IPS DF 4.7 (cell line): ENCODE measurements around the gene PACSIN2.
"Not testable (repeated sequence)": the region's sequence is repeated elsewhere in the genome, so short reads cannot be mapped to it uniquely, and the experiment has no call there.

Experiments
- DNase-seq: peaks from one replicate; pipeline ENCODE4 v3.0.0-alpha.2; 2013; ENCODE audit warnings: low spot score; ENCODE audit errors: extremely low read depth

The PACSIN2 gene

DNA sequence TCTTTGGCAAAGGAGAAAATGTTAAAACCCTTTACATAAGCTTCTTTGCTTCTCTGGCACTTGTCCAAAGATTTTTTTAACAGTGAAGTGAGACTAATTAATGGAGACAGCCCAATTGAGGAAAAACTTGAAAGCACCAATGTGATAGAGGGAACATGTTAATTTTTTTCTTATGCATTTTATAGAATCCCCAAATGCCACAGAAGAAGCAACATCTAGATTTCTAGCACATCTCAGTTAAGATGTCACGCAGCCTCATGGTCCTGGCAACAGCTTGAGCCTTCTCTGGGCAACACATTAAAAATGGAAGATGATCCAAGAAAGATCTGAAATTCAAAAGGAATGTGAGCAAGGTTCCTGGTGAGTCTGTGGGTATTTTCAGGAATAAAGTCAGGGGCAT is 48.5 kb downstream of the PACSIN2 start:
- no peak for DNase-seq

DNA sequence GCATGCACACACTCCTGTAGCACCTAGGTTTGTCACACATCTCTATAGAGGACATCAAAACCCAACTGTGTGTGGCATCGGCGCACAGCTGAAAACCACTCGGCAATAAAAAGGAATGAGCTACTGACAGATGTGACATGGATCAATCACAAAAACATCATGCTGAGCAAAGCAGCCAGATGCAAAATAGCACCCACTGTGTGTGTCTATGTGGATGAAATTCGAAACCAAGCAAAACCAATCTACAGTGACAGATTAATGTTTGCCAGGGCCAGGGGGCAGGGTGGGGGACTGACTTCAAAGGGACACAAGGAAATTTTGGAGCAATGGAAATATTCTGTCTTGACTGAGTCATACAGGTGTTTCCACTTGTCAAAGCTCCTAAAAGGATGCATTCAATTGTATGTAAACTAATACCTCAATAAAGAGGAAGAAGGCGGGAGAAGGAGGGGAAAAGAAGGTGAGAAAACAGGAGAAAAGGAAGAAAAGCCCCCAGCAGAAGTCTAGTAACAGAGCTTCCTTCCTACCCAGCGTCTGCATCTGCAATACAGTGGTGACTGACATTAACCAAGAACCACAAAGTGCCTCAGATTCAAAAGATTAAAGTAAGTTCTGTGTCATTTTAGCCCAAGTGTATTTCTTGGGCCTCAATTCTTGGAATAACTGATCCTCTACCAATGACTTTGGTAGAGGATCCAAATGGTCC is 49.8 kb downstream of the PACSIN2 start:
- peak; percentile 53 for DNase-seq

DNA sequence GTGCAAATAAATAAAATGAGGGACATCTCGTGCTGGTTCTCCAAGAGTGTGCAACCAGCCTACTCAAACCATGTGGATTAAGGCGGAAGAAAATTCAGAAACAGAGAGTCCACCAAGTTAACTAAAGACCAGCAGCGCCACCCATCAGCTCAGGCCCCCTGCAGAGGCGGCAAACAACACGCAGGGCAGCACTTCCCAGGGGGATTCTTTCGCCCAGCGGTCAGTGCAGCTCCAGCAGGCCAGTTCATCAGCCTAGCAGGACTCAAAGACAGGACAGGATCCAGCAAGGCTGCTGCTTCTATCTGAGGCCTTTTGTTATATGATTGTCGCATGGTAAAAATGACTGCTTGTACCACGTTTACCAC is 51.7 kb downstream of the PACSIN2 start:
- DNase-seq = no peak

DNA sequence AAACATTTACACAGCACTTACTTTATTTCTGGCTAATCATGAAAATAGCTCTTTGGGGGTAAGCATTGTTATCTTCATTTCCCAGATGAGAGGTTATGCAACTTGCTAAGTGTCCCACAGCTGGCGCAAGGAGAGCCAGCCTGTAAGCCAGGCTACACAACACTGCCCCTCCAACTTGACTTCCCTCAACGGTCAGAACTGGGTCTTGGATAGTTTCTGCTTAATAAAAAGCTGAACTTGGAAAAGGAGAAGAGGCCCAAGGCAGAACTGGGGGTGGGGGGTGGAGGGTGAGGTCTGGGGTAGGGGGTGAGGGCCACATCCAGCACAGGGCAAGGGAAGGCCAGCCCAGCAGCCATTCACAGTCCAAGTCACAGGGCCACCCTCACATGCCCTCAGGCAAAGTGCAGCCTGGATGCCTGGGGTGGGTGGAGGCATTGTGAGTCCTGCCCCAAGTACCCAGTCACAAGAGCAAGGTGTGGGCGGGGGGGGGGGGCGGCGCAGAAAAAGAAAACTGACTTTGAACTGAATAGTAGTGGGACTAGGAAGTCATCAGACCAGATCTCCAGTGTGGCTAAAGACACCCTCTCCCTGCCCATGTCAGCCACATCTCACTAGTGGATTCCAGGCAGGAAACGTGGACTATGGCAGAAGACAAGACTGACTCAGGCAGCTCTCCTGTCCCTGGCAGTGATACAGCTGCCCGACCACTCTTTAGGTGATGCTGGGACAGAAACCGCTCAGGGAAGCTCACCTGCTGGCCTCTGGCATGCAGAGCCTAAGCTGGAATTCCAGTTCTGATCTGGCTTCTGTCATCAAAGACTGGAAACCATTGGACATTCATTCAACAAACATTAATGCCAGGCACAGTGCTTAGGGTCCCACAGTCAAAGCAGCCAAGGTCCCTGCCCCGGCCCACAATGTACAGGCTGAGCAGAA is 52.4 kb downstream of the PACSIN2 start:
- no peak for DNase-seq

DNA sequence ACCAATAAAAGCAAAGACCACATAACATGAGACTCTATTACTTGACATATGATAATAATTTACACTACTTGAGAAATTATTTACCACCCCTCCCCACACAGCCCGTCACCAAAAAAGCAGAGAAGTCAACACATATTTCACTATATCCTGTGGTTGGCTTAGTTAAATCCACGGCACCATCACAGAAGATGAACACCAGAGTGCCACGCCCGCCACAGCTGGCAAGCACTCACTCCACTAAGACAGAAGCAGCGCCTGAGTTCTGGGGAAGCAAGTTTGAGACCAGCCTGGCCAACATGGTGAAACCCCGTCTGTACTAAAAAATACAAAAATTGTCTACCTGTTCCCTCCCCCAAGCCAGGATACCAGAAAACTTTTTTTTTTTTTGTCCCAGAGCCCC is 53.1 kb downstream of the PACSIN2 start:
- DNase-seq = no peak

DNA sequence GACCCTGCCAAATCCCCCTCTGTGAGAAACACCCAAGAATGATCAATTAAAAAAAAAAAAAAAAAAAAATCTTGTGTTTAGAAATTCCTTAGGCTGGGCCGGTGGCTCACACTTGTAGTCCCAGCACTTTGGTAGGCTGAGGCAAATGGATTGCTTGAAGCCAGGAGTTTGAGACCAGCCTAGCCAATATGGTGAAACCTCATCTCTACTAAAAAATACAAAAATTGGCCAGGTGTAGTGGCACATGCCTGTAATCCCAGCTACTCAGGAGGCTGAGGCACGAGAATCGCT is 53.6 kb downstream of the PACSIN2 start:
- not testable (repeated sequence) for DNase-seq

DNA sequence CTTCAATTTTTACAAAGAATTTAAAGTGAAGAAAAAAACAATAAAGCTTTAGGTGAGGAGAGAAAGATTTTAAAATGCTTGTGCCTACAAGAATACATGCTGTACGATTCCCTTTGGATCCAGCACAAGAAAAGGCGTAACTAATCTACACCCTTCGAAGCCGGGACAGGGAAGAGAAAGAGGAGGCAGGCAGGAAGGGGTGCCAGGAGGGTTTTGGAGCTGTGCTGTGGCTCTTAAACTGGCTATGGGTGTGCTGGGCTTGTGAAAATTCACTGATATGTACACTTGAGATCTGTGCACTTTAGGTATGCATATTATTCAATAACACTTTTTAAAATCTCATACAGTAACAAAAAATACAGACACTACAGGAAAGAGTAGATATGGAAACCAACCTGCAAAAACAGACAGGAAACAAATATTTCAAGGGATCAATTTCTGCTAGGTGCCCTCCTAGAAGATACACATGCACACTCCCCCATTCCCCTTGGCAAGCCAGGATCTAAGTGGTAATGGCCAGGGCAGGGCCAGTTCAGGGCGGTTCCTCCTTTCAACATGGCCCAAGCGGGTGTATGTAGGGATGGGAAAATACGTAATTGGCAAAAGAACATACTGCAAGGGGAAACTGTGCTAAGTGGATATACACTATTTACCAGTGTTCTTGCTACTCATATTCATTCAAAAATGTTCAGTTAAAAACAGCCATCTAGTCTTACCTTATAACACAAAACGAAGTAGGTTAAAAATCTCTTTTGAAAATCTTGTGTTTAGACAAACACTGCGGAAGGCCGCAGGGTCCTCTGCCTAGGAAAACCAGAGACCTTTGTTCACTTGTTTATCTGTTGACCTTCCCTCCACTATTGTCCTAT is 54.2 kb downstream of the PACSIN2 start:
- no peak for DNase-seq

DNA sequence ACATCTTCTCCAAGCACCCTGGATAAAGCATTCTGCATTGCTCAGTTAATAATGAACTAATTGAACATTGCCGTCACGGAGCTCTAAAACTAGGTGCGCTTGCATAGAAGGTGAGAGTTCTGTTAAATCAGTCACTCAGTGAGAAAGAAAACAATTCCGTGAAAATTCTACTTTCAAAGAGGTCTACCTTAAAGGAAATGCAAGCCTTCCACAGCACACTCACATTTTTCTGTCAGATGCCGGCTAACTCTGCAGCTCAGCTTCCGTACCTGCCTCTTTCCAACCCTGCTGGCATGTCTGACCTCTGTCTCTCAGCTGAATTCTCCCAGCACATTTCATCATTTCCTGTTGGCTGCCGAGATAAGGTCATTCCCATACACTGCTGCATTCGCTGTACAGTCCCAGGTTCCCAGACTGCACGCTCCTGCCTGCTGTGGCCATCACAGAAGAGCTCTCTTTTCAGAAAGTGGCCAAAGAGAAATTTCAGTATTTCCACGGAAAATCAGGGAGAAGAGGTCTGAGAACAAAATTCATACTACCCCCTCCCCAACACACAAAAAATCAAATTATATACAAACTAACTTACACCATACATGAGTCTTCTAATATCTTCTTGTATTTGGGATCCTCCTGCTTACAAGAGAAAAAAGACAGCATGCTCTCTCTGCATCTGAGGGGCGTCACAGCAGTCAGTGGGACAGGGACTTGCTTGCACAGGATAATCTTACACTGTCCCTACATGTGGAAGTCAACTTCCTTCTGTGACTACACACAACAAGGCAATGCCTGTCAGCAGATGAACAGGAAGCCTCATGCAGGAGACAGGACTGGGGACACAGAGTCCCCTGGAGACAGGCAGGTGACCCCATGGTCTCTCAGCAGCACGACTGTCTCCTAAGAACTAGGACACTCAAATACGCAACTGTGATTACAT is 55.1 kb downstream of the PACSIN2 start:
- DNase-seq = no peak

DNA sequence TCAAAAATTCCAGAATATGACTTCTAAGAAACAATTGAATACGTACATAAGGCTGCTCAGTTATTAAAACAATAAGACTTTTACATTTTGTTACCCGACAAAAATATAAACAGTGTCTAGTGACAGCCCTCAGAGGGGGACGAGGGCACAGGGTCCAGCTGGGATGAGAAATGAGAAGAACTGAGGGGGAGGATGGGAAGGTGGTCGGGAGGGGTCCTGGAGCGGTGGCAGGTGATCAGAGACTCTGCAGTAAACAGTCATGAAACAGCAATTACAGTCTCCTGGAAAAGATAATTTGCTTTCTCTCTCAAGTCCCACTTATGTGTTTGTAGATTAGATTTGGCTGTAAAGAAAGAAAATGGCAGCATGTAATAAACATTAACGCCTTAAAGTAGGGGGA is 56.0 kb downstream of the PACSIN2 start:
- no peak for DNase-seq

DNA sequence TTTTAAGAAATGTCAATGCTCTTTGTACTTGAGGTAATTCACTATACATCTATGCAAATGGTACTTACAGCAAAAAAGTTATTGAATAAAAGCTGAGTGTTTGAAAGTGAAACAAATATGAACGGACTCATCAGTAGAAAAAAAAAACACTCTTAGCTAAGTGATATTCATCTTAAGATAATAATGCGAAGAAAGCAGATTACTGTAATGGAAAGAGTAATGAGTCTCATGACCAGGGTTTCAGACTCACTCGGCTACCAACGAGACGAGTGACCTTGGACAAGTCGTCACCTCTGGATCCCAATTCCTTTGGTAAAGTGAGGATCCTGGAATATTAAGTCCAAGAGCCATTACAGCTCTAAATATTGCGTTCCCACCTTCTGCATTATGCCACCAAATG is 57.0 kb downstream of the PACSIN2 start:
- DNase-seq = no peak

DNA sequence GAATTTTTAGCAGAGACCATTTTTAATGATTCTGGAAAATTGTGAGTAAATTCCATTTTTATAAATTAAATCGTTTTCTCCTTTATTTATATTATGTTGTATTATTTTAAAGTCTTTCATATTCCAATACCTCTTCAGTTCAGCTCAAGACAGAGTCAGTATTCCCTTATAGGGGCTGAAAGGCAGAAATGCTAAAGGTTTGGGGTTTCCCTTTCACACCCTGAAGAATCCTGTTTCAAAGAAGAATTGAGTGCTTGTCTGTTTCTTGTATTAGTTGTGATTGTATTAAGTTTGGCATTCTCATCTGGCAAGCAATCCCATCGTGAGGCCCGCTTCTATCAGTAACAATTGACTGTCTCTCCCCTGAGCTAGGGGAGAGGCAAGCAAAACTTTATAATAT is 57.4 kb downstream of the PACSIN2 start:
- DNase-seq = no peak

DNA sequence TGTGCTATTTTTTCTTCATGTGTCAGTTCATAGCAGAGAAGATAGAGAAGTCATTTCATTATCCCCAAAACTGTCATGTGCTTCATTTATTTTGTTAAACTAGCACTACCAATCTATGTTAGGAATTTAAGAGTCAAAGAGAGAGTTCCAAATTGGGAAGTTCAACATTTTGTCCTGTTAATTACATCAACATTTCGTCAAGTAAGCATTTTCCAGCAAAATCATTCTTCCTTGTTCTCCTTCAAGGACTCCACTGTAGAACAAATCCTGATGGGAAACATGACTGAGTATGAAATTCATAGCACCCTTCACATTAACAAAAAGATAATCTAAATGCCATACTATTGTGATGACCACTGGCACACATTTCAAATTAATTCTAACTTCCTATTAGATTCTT is 59.1 kb downstream of the PACSIN2 start:
- DNase-seq = no peak

DNA sequence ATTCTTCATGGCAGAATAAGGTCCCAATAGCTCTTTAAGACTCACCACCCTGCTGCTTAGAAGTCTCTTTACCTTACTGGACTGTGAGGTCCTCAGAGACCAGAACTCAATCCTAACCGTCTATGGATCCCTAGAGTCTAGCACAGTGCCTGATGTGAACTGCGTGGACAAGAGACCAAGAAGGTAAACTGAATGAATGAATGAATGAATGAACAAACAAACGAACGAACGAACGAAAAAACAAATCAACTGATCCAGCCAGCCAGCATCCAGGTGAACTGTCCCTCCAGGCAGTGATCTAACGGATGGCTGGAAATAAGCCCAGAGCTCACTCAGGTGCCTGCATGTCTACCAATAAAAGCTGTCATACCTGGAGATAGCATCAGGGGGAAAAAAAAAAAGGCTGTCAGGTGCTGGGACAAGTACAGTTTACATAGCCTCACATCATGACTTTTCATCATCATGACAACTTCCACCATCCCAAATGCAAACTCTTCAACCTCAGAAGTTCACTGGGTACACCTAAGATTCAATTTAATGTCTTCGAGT is 59.8 kb downstream of the PACSIN2 start:
- no peak for DNase-seq

DNA sequence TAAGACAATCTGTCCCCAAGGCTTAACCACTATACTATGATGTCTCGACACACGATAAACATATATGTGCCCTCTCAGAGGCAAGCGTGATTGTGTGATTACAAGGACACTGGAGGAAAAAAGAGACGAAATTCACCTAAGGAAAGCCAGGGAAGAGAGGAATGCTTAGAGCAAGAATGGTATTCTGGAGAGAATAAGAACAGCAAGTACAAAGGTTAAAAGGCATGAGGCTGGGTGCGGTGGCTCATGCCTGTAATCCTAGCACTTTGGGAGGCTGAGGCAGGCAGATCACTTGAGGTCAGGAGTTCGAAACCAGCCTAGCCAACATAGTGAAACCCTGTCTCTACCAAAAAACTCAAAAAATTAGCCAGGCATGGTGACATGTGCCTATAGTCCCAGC is 61.2 kb downstream of the PACSIN2 start:
- DNase-seq = not testable (repeated sequence)

DNA sequence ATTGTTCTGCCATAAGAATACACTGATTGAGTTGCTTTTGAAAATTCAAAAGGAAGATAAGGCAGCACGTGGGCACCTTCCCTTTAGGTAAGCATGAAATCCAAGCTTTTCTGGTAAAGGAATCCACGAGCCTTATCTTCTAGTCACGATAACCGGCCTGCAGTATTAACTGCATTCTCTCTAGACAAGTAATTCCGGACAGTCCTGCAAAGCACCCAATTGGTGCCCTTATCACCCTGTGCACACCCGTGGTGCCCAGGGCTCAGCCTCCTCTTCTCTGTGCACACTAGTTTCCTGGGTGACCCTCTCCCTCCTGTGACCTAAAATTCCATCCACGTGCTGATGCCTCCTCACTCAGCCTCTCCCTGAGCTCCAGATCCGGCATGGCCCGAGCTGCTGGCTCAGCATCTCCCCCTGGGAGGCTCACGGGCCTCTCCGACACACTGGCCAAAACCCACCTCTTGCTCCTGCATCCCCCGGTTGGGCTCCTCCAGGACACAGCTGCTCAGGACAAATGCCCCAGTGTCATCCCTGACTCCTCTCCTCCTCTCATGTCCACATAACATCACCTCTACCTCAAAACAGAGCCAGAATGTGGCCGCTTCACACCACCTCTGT is 63.7 kb downstream of the PACSIN2 start:
- DNase-seq = no peak

DNA sequence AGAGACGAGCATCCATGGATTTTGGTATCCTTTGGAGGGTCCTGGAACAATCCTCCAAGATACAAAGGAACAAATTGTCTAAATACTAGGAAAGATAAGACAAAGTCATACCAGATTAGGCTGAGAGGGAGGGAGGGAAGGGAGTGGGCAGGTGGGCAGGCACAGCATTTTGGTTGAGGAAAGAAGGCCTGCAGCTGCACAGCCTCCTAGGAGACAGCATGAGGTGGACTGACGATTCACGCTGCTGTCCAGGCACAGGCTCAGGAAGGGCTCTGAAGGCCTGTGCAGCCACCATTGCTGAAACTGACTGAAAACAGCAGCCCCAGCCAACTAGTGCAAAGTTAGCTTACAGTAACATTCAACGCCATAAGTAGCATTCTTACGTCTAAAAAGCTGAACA is 64.7 kb downstream of the PACSIN2 start:
- DNase-seq = no peak

DNA sequence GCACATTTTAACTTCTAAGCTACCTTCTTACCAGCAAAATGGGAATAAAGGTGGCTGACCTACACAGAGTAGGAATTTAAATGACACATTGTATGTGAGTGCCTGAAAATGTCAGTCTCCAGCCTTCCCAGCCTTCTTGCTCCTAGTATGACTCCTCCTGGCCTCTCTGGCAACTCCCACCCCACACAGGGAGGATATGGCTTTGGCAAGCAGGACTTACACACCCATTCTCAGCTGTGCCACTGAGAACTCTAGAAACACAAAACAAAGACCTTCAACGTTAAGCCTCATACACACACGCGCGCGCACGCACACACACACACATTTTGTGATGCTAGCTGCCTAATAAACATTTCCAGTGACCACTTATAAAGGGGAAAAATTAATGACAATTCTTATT is 65.8 kb downstream of the PACSIN2 start:
- no peak for DNase-seq

DNA sequence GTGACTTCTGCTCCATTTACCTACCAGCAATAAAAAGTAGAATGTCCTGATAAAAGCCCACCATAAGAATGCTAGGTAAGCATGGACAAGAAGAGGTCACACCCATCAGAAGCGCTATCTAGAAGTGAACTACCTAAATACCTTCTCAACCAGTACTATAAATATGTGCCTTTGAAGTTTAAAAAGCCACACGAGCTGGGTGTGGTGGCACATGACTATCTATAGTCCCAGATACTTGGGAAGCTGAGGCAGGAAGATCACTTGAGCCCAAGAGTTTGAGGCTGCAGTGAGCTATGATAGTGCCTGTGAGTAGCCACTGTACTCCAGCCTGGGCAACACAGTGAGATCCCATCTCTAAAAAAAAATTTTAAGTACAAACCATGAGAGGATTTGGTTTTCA is 66.7 kb downstream of the PACSIN2 start:
- no peak for DNase-seq

DNA sequence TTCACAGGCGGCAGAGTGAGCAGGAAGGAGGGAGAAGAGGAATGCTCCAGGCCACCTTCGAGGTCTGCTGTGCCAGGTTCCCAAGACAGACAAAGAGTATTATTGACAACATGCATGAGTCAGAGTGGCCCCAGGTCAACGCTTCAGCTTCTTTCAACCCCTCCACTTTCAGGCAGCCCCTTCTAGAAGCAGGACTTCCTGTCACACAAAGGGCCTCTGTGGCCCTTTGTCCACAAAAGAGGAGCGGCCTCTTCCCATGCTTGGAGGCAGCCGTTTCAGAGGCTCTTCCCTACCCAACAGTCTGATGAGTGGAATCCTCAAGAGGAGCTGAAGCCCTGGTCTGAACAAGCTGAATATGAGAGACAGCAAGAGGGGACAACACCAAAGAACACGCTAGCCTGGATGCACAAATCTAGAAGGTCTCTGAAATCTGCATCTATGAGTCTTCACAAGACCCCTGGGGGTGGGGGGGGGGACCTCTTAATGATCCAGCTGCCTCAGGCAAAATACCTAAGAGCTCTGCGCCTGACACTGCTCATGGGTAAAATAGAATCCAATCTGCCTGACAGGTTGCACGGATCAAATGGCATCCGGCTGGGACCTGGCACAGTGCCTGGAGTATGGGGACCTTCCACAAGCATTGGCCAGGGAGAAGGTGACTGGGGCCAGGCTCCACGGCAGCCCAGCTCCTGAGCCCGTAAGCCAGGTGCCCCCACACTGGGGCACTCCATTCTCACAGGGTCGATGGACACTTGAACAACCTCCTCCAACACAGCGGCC is 67.5 kb downstream of the PACSIN2 start:
- no peak for DNase-seq
